NK-92 (cell line): ENCODE measurements around the gene UBR3.

Source experiments
- DNase-seq: peaks from one replicate; lab custom pipeline; 2025; ENCODE audit not compliant: unreplicated experiment; lab: John Stamatoyannopoulos, UW

Gene UBR3

GRCh38 chr2:169994752-169995151, 167.5 kb downstream of the UBR3 start:
- no peak for DNase-seq

- no peak for DNase-seq
Measured at GRCh38 chr2:169997140-169997887, 170.1 kb downstream of the UBR3 start.

GRCh38 chr2:169999054-169999453, 171.8 kb downstream of the UBR3 start:
- DNase-seq: no peak

GRCh38 chr2:170002096-170002495, 174.8 kb downstream of the UBR3 start:
- no peak for DNase-seq

- no peak for DNase-seq
Measured at GRCh38 chr2:170005702-170006101, 178.4 kb downstream of the UBR3 start.

GRCh38 chr2:170006587-170007325, 179.5 kb downstream of the UBR3 start:
- DNase-seq: no peak

- no peak for DNase-seq
Measured at GRCh38 chr2:170009209-170009608, 182.0 kb downstream of the UBR3 start.

- no peak for DNase-seq
Measured at GRCh38 chr2:170012773-170013172, 185.5 kb downstream of the UBR3 start.

- DNase-seq: no peak
Measured at GRCh38 chr2:170013802-170014551, 186.7 kb downstream of the UBR3 start.

GRCh38 chr2:170014769-170015168, 187.5 kb downstream of the UBR3 start:
- DNase-seq: no peak

GRCh38 chr2:170017860-170018532, 190.7 kb downstream of the UBR3 start:
- no peak for DNase-seq

- DNase-seq: no peak
Measured at GRCh38 chr2:170019060-170019805, 192.0 kb downstream of the UBR3 start.

- DNase-seq: no peak
Measured at GRCh38 chr2:170020777-170021176, 193.5 kb downstream of the UBR3 start.

- DNase-seq: no peak
Measured at GRCh38 chr2:170022692-170023091, 195.4 kb downstream of the UBR3 start.

- DNase-seq: no peak
Measured at GRCh38 chr2:170024721-170025120, 197.5 kb downstream of the UBR3 start.

GRCh38 chr2:170025223-170025622, 198.0 kb downstream of the UBR3 start:
- DNase-seq: no peak

GRCh38 chr2:170026361-170026760, 199.1 kb downstream of the UBR3 start:
- no peak for DNase-seq

- no peak for DNase-seq
Measured at GRCh38 chr2:170029551-170029950, 202.3 kb downstream of the UBR3 start.

GRCh38 chr2:170030040-170030439, 202.8 kb downstream of the UBR3 start:
- no peak for DNase-seq

GRCh38 chr2:170031288-170031687, 204.0 kb downstream of the UBR3 start:
- DNase-seq: no peak

GRCh38 chr2:170034596-170034995, 207.3 kb downstream of the UBR3 start:
- no peak for DNase-seq
